GM21447 (cell line): ENCODE data around the gene TNNT1.
"Not testable (repeated sequence)": the region's sequence is repeated elsewhere in the genome, so short reads cannot be mapped to it uniquely, and the experiment has no call there.

Experiments
- ATAC-seq: cut with Tn5 transposase; IDR thresholded peaks from one replicate; pipeline ENCODE4 v1.9.1; 2021; ENCODE audit not compliant: unreplicated experiment

Gene TNNT1

GRCh38 chr19:55112777-55113569 is 36.0 kb downstream of the TNNT1 start:
- no peak for ATAC-seq

DNA sequence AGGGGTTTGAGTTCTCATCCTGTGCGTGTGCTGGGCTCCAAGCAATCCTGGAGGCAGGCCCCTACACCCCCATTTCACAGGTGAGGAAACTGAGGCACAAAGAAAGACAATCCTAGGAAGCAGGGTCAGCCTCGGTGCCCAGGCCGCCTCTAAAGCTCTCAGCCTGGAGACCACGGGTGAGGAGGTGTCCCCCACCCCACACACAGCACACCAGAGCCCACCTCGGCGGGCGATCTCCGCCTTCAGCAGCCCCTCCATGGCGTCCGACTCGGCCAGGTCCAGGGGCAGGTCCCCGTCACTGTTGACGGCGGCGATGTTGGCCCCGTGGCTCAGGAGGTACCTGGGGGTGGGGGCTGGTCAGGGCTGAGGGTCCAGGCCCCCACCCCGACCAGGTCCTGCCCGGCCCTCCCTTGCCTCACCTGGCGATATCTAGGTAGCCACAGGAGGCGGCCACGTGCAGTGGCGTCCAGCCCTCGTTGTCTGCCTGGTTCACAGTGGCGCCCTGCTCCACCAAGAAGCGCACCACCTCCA is 36.7 kb downstream of the TNNT1 start:
- no peak for ATAC-seq

DNA sequence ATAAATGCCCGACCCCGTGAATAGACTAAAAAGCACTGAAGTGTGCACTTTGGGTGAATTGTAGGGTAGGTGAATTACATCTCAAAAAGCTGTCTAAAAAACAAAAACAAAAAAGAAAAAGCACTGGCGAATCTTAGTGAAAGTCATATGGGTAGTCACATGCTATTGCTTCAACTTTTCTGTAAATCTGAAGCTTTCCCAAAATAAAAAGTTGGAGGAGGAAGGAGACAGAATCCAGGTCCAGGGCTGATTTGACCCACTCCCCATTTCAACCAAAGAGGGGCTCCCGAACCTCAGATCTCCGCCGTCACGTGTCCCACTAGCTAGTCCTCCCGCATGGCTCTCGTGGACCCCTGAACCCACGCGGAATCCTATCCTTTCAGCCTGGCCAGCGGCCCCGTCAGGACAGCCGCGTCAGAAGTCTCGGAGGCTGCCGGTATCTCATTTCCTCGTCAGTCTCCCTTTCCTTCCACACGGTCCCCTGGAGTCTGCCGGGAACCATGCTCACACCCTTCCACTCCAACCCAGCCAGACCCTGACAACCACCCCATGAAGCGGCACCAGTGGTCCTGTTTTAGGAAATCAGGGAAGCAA is 37.7 kb downstream of the TNNT1 start:
- no peak for ATAC-seq

DNA sequence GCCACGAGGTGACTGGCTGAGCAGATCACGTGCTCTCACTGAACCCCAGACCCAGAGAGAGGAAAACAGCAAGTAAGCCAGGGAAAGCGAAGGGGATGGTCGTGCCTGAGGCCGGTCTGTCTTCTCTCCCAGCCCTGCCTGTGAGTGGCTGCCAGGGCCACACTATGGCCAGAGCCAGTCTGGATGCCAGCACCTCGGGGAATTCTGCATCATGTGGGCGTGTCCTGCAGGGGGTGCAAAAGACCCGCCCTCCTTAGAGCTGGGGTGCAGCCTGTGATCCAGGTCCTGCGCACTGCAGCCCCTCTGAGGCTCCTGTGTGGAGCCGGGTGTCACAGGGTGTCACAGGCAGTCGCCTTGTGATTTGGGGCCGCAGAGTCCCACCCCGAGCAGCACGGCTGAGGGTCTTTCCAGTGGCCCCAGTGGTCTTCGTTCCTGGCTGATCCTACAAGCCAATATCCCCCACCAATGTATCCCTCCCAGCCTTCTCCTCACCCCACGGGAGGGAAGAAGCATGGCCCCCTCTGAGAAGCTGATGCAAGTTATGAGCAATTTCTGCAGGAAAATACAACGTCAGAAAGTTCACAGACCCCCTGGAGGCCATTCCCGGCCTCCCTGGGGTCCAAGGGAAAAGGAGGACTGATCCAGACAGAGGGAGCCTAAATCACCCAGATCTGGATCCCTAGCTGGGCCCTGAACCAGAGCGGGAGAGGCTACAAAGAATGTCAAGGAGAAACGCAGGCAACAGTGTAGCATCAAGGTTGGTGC is 39.3 kb downstream of the TNNT1 start:
- no peak for ATAC-seq

DNA sequence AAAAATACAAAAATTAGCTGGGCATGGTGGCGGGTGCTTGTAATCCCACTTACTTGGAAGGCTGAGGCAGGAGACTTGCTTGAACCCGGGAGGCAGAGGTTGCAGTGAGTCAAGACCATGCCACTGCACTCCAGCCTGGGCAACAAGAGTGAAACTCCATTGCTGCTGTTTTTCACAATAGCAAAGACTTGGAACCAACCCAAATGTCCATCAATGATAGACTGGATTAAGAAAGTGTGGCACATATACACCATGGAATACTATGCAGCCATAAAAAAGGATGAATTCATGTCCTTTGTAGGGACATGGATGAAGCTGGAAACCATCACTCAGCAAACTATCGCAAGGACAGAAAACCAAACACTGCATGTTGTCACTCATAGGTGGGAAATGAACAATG is 41.8 kb downstream of the TNNT1 start:
- ATAC-seq, result not testable (repeated sequence)

DNA sequence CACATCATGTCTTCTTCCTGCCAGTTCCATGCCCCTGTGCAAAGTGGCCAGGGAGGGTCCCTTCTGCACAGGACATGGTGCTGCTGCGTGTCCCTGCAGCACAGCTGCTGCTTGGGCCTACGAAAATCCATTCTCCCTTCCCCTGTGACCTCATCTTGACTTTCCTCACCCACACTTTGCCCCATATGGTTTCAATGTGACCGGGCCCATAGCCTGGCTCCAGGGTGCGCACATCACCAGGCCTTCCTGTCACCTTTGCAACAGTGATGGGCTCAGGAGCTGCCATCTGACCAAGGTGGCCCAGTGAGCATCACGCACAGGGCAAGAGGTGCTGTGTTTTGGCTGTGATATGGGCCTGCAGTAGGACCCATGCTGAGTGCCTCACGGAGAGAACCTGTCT is 42.4 kb downstream of the TNNT1 start:
- no peak for ATAC-seq

- ATAC-seq, result no peak
Observed at GRCh38 chr19:55105237-55105636, 43.8 kb downstream of the TNNT1 start.

GRCh38 chr19:55103190-55103589 is 45.8 kb downstream of the TNNT1 start:
- no peak for ATAC-seq

- no peak for ATAC-seq
Observed at GRCh38 chr19:55101261-55101660, 47.7 kb downstream of the TNNT1 start.

- no peak for ATAC-seq
Observed at GRCh38 chr19:55099557-55100506, 49.2 kb downstream of the TNNT1 start.

DNA sequence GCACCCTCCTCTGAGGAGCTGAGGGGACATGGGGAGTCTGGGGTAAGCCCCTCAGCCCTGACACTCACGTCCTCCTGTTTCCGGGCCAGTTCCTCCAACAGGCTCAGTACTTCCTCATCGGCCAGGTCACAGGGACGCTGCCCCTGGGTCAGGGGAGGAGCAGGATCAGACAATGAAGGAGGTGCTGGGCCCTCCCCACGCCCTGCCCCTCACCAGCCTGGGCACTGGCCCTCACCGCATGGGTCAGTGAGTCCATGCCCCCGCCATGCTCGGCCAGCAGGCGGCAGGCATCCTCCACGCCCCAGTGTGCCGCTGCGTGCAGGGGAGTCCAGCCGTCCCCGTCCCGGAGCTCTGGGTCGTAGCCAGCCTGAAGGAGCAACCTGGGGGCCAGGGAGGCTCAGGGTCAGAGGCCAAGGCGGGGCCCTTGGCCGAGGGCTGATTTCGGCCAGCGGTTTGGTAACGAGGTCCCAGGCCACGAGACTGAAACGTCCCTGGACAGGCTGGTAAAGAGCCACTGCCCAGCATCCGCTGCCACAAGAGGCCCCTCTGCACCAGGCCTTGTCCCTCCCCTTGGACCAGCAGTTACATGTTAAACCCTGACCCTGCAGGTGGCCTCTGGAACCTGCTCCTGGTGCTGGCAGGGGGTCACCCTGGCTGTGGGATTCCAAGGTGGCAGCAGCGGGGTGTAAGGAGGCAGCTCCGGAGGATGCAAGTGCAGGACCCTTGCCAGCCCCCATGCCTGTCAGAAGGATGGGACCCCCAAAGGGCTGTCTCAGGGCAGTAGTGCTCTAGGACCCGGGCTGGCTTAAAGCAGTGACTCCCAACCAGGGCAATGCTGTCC is 50.1 kb downstream of the TNNT1 start:
- no peak for ATAC-seq

DNA sequence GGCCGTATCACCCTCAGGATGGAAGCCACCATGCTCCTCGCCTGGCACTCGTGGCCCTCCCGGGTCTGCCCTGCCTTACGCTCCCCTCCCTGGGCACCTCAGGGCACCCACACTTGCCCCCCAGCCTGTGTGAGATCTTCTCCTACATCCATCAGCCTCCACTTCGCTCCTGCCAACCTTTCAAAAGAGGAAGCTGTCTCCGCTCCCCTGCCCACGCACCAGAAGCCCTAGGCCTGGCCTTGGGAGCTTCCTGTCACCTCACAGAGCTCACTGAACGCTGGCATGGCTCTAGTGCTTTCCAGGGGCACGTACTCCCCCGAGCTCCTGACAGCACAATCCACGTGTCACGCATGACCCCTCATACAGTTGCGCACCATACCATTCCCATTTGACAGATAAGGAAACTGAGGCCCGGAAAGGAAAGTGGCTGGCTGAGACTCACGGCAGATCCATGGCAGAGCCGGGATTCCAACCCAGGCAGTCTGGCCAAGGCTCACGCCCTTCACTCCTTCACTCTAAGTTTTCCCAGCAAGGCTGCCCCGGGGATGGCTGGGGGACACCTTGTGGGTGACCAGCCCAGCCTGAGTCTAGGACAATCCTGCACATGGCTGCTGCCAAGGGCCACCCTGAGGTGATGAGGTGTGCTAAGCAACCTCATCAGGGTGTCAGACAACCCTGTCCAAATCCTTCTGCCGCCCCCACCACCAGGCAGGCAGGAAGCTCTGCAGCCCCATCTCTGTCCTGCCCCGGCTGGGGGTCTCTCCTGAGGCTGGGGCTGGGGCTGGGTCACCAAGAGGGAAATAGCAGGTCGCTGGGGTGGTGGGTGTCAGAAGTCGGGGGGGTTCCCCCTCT is 50.9 kb downstream of the TNNT1 start:
- ATAC-seq, result no peak

GRCh38 chr19:55096061-55096701 is 52.8 kb downstream of the TNNT1 start:
- no peak for ATAC-seq

- ATAC-seq, result no peak
Observed at GRCh38 chr19:55095260-55096060, 53.5 kb downstream of the TNNT1 start.

- no peak for ATAC-seq
Observed at GRCh38 chr19:55094456-55095259, 54.3 kb downstream of the TNNT1 start.

DNA sequence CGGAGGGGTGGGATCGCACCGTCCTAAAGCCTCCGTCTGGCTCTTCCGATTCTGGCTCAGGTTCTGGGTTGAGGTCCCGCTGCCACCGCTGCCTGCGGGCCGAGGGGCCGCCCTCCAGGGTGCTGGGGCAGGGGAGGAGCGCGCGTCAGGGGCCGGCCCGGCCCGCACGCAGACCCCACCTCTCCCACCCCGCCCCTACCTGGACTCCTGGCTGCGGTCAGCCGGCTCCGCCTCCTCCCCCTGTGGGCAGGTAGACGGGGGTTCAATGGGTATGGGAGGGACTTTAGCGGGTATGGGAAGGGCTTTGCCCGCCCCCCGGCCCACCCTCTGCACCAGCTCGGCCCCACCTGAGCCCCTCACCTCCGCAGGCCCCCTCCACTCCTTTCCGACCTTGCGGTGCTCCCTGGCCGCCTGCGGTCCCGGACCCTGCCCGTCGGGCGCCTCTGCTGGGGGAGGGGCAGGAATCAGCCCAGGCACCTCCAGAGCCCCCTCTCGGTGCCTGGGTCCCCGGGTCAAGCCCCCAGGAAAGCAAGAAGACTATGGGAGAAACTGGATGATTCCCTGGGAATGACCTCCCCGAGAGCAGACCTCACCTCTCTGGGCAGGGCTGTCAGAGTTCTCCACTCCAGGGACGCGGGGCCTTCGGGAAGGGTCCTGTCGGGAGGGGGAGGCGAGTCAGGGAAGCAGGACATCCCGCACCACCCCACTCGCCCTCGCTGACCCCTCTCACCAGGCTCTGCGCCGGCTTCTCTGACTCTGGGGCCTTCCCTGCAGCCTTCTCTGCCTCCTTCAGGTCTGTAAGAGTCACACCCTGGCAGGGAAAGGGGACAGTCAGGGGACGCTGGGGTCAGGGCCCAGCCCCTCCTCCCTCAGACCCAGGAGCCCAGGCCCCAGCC is 56.3 kb downstream of the TNNT1 start:
- no peak for ATAC-seq
